GM19455 (cell line): ENCODE measurements around the gene CARTPT.

Experiments
- ATAC-seq: cut with Tn5 transposase; IDR thresholded peaks from one replicate; pipeline ENCODE4 v1.9.1; 2021; ENCODE audit not compliant: unreplicated experiment

The CARTPT gene

GRCh38 chr5:71719063-71719964, at the start of gene CARTPT:
Gene CARTPT (plus strand): TSS chr5:71719275. CDS start chr5:71719294, 19 bp downstream.
- no peak for ATAC-seq

GRCh38 chr5:71677977-71678376, 41.1 kb upstream of the CARTPT start:
- ATAC-seq = no peak

DNA sequence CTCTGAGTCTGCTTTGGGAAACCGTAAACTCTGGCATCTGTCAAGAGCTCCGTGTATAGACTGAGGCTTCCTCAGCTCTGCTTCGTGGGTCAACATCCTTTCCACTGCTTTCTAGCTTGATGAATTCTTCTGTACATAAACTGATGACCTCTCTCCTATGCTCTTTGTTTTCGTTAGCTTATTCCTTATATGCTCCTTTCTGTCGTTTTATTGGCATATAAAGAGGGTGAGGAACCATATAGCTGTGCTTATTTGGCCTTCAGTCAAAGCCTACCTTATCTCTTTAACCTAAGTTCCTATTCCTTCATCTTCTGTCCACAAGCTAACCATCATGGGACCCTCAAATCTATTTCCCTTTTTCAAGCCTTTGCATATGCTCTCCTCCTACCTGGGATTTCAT, 39.4 kb upstream of the CARTPT start:
- no peak for ATAC-seq

GRCh38 chr5:71680510-71680909, 38.6 kb upstream of the CARTPT start:
- ATAC-seq = no peak

GRCh38 chr5:71681296-71681695, 37.8 kb upstream of the CARTPT start:
- no peak for ATAC-seq

DNA sequence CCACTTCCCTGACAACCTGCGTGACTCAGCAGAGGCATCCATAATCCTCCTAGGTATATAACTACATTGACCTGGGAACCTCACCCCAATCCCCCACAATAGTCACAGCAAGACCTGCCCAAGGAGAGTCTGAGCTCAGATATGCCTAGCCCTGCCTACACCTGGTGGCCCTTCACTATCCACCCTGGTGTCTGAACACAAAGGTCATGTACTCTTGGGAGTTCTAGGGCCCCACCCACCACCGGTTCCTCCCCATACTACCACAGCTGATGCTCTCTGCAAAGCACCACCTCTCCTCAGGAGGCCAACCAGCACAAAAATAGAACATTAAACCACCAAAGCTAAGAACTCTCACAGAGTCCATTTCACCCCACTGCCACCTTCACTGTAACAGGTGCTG, 34.8 kb upstream of the CARTPT start:
- no peak for ATAC-seq

DNA sequence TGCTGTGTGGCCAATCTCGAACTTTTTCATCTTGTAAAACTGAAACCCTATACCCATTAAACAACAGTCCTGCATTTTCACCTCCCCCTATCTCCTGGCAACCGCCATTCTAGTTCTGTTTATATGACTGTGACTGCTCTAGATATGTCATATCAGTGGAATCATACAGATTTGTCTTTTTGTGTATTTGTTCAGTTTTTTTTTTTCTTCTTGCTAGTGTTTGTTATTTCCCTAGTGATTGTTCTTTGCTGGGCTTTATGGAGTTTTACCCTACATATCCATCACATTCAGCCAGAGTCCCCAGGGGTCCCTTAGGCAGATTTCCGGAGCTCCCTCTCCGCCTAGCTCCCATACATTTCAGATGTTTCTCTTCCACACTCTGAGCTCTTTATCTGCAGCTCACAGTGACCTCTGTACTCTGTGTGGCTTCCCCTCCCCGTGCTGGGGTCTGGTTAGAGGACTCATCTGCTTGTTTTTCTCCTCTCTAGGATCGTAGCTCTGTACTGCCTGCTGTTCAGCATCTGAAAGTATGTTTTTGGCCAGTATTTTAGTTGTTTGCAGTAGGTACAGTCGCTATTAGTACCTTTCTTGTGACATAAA, 25.1 kb upstream of the CARTPT start:
- ATAC-seq = no peak

- ATAC-seq = no peak
Observed at GRCh38 chr5:71695071-71695470, 24.0 kb upstream of the CARTPT start.

DNA sequence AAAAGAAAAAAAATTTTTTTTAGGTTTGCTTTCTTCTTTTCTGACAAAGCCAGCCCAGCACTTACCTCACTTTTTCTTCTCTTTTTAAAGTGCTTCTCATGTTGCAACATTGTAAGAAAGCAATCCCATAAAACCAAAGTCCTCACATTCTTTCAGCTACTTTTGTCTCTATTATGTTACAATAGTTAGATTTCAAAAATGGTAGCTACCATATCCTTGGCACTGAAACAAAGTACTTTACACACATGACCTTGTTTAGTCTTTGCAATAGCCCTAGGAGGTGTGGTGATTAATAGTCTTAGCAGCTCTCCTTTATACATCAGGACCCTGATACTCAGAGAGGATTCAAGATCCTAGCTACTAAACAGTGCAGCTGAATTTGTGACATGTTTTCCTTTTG, 23.5 kb upstream of the CARTPT start:
- ATAC-seq = no peak

DNA sequence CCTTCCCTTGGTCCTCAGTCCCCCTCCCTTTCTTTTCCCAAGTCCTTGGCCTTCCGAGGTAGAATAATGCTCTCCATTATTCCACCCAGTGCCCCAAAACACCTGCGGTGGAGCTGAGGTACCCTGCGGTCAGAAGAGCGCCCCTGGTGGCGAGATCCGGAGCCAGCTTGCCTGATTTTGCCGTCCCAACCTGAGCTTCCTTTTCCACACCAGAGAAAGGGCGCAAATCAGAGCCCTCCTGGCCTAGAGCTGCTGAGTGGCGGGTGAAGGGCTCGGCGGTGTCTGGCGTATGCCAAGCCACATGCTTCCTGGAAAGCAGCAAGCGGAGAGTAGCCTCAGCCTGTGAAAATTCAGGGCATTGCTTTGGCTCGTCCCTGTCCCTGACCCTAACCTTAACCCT, 21.1 kb upstream of the CARTPT start:
- ATAC-seq = no peak

DNA sequence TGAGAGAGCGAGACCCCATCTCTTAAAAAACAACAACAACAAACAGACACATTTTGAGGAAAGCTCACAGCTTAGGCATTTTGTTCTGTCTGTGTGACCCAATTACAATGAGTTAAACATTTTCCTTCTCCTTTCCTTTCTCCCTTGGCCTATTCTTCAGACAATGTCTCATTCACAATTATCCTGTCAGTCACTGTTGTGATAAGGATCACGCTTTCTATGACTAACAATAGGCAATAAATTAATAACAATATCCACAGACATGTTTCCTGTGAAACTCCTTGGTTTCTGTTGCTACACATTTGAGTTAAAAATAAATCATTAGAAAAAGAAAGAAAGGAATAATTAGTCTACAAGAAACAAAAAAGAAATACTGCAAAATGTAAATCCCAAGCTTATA, 19.8 kb upstream of the CARTPT start:
- ATAC-seq = no peak

GRCh38 chr5:71699751-71700150, 19.3 kb upstream of the CARTPT start:
- no peak for ATAC-seq

- ATAC-seq = no peak
Observed at GRCh38 chr5:71700803-71701202, 18.3 kb upstream of the CARTPT start.

GRCh38 chr5:71701407-71701806, 17.7 kb upstream of the CARTPT start:
- ATAC-seq = no peak

DNA sequence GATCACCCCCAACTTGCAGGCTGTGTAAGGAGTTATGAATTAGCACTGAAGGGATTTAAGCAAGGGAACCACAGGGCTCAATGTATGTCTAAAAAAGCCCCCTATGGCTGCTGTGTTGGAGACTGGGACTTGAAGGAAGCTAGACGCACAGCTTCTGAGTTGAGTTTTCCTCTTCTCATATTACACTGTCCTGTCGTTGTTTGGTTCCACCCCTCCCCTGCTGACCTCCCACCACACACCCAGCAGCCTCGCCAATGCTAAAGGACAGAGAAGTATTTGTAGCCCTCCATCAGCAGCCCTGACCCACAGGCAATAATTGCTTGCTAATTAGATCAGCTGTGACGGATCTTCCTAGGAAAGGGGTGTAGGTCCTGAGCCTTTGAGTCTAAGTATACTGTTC, 15.1 kb upstream of the CARTPT start:
- no peak for ATAC-seq

- no peak for ATAC-seq
Observed at GRCh38 chr5:71705421-71705820, 13.7 kb upstream of the CARTPT start.

DNA sequence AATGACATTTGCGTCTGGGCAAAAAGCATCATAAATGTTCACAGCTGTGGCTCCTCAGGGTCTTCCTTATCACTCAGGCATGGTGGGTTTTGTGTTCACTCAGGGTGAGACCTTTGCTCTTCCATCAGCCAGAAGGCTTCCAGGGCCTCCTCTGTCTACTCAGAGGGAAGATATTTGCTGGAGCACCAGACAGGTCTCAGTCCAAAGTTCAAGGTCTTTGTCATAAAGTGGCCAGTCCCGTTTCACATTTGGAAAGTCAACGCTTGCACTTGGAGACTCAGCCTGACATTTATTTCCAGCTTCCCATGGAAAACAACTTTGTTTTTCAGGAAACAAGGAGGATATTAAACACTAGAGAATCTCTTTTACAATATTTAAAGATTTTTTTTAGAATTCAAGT, 12.2 kb upstream of the CARTPT start:
- ATAC-seq = no peak

DNA sequence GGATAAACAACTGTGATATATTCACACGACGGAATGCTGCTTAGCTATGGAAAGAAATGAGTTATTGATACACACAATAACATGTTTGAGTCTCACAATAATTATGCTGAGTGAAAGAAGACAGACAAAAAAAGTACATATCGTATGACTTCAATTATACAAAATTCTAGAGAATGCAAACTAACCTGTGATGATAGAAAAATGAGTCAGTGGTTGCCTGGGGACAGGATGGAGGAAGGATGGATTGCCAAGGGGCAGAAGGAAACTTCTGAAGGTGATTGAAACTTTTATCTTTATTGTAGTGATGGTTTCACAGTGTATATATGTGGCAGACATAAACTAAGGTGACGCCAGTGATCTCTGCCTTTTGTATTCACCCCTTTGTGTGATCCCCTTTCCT, 7.5 kb upstream of the CARTPT start:
- ATAC-seq = no peak

DNA sequence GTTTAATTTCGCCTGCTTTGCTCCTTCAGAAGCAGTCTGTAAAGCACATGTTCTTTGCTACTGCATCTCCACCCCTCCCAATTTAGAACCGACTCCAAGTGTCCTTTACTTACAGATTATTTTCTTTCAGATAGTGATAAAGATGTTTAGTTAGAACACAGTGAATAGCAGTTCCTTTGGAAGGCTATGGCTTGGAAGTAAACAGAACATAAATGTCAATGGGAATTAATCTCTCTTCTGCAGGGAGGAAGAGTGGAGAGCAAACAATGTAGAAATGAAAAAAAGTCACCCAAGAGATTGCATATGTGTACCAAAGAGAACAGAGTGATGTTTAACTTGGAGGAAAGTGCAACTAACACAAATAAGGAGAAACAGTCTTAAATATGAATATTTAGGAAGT, 4.2 kb upstream of the CARTPT start:
- no peak for ATAC-seq

- no peak for ATAC-seq
Observed at GRCh38 chr5:71727978-71728377, 8.9 kb downstream of the CARTPT start.

- ATAC-seq = no peak
Observed at GRCh38 chr5:71731015-71731414, 11.9 kb downstream of the CARTPT start.

GRCh38 chr5:71732011-71732410, 12.9 kb downstream of the CARTPT start:
- ATAC-seq = no peak

DNA sequence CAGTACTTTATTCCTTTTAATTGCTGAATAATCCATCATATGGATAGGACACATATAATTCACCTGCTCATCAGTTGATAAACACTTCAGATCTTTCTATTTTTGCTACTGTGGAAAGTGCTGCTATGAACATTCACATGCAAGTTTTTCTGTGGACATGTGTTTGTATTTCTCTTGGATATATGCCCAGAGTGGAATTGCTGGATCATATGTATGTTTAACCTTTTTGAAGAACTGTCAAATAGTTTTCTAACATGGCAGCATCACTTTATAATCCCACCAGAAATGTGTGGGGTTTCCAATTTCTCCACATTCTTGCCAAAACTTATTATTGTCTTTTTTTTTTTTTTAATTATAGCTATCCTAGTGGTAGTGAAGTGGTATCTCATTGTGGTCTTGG, 15.1 kb downstream of the CARTPT start:
- no peak for ATAC-seq
